AG04449 (cell line): ENCODE data around the gene SERPINB13.

Experiments
- CTCF ChIA-PET: fragments of 350-600 bp; formaldehyde crosslinking; extraction: SDS; loops from one replicate; lab custom pipeline; 2021; ENCODE audit warnings: antibody characterized with exemption; lab: Yijun Ruan, JAX
- POLR2A ChIA-PET: fragments of 400-600, 350-600 bp; formaldehyde crosslinking; extraction: SDS; loops from one replicate; lab custom pipeline; 2020; ENCODE audit warnings: antibody characterized with exemption, inconsistent platforms; lab: Yijun Ruan, JAX
- DNase-seq: peaks from one replicate; pipeline ENCODE4 v3.0.0-alpha.2; 2010; ENCODE audit warnings: low read depth, low spot score
- H3K4me3 ChIP-seq: 2 replicates; pipeline ENCODE4 v1.5.1; 2011; ENCODE audit warnings: low read depth, mild to moderate bottlenecking, control low read depth, low read length
- TF ChIP-seq, protein P1 (sequence below): IDR thresholded peaks from one replicate; pipeline ENCODE4 v1.5.1; 2011; ENCODE audit warnings: mild to moderate bottlenecking, moderate library complexity, low read length, control low read depth, inconsistent platforms; ENCODE audit not compliant: insufficient read depth; ENCODE audit errors: missing control alignments

The SERPINB13 gene

GRCh38 chr18:63586966-63587365, at the start of gene SERPINB13:
TSS of gene SERPINB13 (plus strand) at chr18:63587343. CDS start at chr18:63588668, 1,325 bp downstream.
- ChIA-PET POLR2A (no interaction called here), CTCF (interaction anchor here (1.0 to 13.0 kb wide), 4 partner anchors 9 to 155 kb away, joined by 3 to 724 read pairs (median 38); no protein-coding TSS in a partner anchor)
- TF ChIP-seq, protein P1, sequence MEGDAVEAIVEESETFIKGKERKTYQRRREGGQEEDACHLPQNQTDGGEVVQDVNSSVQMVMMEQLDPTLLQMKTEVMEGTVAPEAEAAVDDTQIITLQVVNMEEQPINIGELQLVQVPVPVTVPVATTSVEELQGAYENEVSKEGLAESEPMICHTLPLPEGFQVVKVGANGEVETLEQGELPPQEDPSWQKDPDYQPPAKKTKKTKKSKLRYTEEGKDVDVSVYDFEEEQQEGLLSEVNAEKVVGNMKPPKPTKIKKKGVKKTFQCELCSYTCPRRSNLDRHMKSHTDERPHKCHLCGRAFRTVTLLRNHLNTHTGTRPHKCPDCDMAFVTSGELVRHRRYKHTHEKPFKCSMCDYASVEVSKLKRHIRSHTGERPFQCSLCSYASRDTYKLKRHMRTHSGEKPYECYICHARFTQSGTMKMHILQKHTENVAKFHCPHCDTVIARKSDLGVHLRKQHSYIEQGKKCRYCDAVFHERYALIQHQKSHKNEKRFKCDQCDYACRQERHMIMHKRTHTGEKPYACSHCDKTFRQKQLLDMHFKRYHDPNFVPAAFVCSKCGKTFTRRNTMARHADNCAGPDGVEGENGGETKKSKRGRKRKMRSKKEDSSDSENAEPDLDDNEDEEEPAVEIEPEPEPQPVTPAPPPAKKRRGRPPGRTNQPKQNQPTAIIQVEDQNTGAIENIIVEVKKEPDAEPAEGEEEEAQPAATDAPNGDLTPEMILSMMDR, result no peak
- DNase-seq, result no peak
- H3K4me3 ChIP-seq, result no peak within 1 kb of the TSS

DNA sequence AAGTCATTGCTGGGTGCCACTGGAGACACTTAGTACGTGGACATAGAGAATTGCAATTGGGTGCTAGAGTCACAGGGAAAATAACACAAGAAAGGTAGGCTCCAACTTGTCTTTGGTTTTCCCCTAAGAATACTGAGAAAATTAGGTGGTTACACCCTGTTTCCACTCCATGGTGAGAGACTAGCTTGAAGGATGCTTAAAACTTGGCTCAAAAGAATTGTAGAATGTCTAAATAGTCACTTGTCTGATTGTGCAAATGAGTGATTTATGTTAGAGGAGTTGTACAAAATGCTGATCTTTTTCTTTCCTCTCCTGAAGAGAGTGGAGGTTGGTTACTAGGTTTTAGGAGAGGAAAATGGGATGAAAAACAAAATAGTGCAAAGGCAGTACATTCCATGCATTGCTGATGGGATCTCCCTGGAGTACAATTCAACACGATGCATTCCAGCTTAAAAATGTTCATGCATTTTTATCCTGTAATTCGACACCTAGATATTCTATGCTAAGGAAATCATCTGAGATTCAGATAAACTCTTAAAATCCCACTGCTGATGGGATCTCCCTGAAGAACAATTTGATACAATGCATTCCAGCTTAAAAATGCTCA, 47.1 kb upstream of the SERPINB13 start:
- no peak overlapping the region for H3K4me3 ChIP-seq
- ChIA-PET CTCF (interaction anchor here (1.4 to 7.7 kb wide), 6 partner anchors 13 to 202 kb away, joined by 4 to 41 read pairs (median 10); no protein-coding TSS in a partner anchor), POLR2A (interaction anchor here (1.3 kb wide), 1 partner anchor 13 kb away, joined by 9 read pairs; no protein-coding TSS in a partner anchor)
- TF ChIP-seq, protein P1, result no peak
- DNase-seq, result peak; percentile 59

DNA sequence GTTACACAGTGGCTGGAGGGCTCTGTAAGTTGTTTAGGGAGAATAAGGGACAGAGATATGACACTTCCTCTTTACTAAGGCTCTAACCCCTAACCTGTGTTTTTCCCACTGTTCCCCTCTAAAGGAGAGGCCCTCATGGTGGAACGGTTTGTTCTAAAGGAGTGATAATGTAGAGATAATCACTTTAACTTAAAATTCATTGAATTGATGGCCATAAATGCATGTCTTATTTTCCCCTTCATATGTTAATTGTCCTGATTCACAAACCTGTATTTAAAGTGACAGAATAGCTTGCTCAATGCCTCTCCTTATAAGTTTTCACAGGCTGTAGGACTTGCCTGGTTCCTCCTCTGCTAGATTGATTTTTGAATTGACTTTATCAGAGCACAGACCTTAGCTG, 45.1 kb upstream of the SERPINB13 start, which contains the start of gene SERPINB12:
Gene SERPINB12, plus strand, starts transcription at position 301 of the 400 bp plus-strand sequence. CDS start 13,791 bp downstream, outside the sequence.
- no peak for DNase-seq
- H3K4me3 ChIP-seq, result no peak within 1 kb of the TSS
- TF ChIP-seq, protein P1, result no peak
- POLR2A ChIA-PET, result interaction anchor here (0.5 kb wide), 1 partner anchor 24 kb away, joined by 3 read pairs; no protein-coding TSS in a partner anchor
- CTCF ChIA-PET, result interaction anchor here (1.0 to 7.7 kb wide), 7 partner anchors 8 to 395 kb away, joined by 3 to 41 read pairs (median 10); no protein-coding TSS in a partner anchor

DNA sequence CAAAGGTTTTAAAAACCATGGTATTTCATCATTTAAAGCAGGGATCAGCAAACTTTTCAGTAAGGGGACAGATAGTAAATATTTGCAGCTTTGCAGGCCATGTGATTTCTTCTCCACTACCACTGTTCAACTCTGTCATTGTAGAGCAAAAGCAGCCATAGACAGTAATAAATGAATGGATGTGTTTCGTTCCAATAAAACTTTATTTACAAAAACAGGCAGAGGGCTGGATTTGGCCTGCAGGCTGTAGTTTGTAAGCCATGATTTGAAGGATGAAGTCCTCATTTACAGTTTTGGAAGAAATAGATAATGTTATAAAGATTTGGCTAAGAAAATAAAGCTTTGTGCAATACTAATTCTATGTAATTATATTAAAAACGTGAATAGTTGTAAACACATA, 43.1 kb upstream of the SERPINB13 start:
- no peak for DNase-seq
- TF ChIP-seq, protein P1, result no peak
- CTCF ChIA-PET, result interaction anchor here (0.7 to 7.7 kb wide), 5 partner anchors 15 to 302 kb away, joined by 3 to 41 read pairs (median 5); no protein-coding TSS in a partner anchor
- H3K4me3 ChIP-seq, result no peak overlapping the region
- POLR2A ChIA-PET, result no interaction called here

GRCh38 chr18:63545000-63545399, 42.1 kb upstream of the SERPINB13 start:
- no peak overlapping the region for H3K4me3 ChIP-seq
- DNase-seq, result no peak
- POLR2A ChIA-PET, result no interaction called here
- TF ChIP-seq, protein P1, result no peak
- CTCF ChIA-PET, result interaction anchor here (0.9 to 7.7 kb wide), 5 partner anchors 14 to 301 kb away, joined by 3 to 41 read pairs (median 5); no protein-coding TSS in a partner anchor

DNA sequence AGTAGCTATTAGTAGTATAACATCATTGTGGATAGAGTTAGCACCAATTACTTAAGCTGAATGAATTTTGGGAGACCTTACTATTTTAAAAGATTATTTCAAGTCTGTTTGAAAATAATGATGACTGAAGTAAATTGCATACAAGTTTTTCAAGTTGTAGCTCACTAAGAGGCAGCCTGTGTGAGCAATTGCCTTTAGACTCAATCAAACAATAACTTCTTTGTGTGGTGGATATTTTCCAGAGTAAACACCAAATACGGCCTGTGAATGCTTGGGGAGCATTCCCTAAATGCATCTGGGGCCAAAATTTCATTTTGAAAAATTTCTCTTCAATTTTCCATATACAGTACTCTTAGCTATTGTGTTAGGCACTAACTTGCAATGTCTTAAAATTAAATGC, 37.1 kb upstream of the SERPINB13 start:
- H3K4me3 ChIP-seq, result no peak overlapping the region
- CTCF ChIA-PET, result interaction anchor here (0.7 to 2.8 kb wide), 8 partner anchors 8 to 193 kb away, joined by 3 to 13 read pairs (median 4); partner anchors contain the start of gene SERPINB12
- POLR2A ChIA-PET, result no interaction called here
- DNase-seq, result no peak
- TF ChIP-seq, protein P1, result no peak
